NCI-H187 (cell line): ENCODE data around the gene SEPTIN10.
"Not testable (repeated sequence)": the region's sequence is repeated elsewhere in the genome, so short reads cannot be mapped to it uniquely, and the experiment has no call there.

Experiments used
- DNase-seq, 2 experiments: peaks; one replicate each; lab custom pipeline; 2025; lab: John Stamatoyannopoulos, UW

SEPTIN10 gene

DNA sequence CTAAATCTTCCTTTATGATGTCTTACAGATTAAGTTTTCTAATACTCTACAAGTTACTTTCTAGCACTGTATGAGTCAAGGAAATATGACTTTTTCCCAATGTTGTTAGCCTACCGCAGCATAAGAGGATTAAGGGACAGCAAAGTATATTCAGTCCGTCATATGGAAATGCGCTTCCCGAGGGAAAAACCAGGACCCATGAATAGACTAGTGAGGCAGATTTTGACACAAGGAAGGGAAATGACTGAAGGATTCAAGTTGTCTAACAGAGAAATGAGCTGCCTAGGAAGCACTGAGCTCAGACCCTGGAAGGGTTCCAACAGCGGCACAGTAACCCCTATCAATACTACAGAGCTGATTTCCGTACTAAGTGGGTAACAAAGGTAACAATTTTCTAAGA lies 12.0 kb downstream of the SEPTIN10 start:
- DNase-seq: no peak

DNA sequence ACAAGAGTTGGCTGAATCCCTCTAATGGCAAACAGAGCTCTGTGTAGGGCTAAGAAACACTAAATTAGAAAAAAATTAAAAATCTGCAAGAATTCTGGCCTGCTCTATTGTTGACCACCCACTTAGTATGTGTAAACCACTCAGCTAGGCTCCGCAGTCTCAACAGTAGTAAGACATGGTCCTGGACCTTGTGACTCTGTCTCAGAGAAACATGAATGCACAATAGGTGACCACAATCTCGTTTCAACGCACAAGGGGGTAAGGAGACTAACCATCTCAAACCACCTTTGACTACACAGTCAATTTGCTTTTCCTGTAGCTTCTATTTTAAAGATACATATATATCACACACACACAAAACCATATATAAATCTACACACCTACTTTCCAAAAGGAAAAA lies 16.5 kb downstream of the SEPTIN10 start:
- DNase-seq: no peak

DNA sequence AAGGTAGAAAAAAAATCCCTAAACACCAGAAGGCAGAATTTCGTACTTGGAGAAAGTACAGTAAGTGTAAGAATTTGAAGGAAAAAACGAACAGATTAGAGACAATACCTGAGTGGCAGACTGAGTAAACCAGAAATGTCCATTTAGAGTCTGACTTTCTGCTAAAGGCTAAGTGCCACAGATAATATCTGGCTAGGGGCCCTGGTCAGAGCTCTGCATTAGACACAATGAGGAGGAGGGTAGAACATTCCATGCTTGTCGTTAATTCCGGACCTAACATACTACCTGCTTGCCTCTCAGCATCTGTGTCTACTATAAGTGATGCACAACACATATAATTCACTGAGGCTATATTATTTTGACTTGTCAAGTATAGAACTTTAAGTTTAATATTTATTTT lies 18.1 kb downstream of the SEPTIN10 start:
- DNase-seq: no peak

DNA sequence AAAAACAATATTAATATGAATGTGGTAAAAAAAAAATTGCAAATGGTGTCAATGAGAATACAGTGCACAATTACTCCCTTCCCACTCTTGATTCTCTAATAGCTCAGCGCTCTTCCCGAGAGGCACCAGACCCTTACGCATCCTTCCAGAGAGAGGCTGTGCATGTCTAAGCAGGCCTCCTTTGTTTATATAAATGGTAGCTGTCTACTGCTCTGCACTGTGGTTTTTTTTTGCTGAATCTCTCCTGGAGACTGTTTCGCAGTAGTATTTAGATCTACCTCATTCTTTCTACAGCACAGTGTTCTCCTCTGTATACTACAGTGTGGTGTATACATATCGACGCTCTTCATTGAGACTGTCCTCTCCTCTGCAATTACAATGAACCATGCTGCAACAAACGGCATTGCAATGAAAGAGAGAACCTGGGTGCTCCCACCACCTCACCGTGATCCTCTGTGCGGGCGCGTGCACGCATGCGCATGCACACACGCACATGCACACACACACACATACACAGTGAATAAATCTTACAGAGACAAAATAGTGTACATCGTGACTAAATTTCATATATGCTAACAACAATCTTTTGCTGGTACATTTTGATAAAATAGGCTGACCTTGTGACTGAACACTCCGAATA lies 19.4 kb downstream of the SEPTIN10 start:
- DNase-seq: no peak

GRCh38 chr2:109592905-109593304 lies 20.9 kb downstream of the SEPTIN10 start:
- no peak for DNase-seq

GRCh38 chr2:109591206-109591605 lies 22.6 kb downstream of the SEPTIN10 start:
- no peak for DNase-seq

DNA sequence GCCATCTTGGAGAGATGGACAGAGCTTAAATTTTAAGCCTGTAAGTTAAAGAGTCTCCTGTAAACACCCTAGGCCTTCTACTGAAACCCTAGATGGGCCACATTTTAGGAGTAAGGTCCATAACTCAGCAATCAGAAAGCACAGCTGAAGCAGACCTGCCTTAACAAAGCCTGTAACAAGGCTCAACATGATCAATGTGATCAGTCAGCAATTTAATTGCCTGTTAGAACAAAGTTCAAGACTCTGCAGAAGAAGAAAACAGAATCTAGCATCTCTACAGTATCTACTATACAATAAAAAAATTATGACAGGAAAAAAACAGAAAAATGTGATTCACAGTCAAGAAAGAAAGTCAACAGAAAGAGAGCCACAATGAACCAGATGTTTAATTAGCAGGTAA lies 27.1 kb downstream of the SEPTIN10 start:
- no peak for DNase-seq

GRCh38 chr2:109582928-109583895 lies 30.6 kb downstream of the SEPTIN10 start:
- DNase-seq: no peak

DNA sequence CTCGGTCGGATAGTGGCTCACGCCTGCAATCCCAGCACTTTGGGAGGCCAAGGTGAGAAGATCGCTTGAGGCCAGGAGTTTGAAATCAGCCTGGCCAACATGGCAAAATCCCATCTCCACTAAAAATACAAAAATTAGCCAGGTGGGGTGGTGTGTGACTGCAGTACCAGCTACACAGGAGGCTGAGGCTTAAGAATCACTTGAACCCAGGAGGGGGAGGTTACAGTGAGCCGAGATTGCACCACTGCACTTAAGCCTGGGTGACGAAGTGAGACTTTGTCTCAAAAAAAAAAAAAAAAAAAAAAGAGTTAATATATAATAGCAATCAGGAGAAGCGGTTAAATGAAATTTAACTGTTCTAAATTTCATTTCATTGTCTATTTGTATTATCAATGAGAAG lies 36.1 kb downstream of the SEPTIN10 start:
- DNase-seq: not testable (repeated sequence)

GRCh38 chr2:109575373-109575772 lies 38.4 kb downstream of the SEPTIN10 start:
- DNase-seq: no peak

- DNase-seq: no peak
These were observed 49.7 kb downstream of the SEPTIN10 start for GRCh38 chr2:109563980-109564550.

- no peak for DNase-seq
These were observed 50.5 kb downstream of the SEPTIN10 start for GRCh38 chr2:109563288-109563687.

- no peak for DNase-seq
These were observed 51.3 kb downstream of the SEPTIN10 start for GRCh38 chr2:109562421-109562820.

GRCh38 chr2:109560265-109560664 lies 53.5 kb downstream of the SEPTIN10 start:
- DNase-seq: no peak

DNA sequence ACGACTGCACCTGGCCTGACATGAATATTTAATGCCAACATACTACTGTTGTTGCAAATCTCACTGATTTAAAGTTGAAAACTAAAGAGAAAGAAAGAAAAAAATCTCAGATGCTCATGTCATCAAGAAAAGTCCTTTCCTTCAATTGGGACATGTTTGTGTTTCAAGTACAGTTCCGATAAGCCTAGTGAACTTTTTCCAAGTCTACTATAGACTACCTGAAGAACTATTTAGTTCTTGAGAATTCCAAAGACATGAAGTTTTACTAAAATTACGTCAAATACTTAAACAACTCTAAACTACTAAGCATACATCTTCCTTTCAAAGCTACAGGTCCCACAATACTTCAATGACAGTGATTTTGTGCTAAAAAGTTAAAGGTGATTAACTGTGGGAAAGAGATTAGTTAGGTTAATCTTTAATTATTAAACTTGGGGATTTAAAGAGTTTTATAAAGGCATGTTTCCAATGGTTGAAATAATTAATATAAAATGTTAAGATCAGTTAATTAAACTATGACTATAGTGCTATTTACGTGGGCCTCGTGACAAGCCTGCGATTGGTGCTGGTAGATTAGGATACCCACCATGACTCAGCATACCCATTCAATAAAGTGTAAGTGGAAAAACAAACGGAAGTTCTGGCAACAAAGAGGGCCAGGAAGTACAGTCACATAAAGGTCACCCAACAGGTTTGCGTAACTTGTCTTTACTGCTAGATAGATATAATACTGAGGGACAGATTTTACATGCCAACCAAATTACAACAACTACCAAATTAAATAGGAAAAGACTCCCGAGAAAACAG lies 55.5 kb downstream of the SEPTIN10 start:
- DNase-seq: no peak

DNA sequence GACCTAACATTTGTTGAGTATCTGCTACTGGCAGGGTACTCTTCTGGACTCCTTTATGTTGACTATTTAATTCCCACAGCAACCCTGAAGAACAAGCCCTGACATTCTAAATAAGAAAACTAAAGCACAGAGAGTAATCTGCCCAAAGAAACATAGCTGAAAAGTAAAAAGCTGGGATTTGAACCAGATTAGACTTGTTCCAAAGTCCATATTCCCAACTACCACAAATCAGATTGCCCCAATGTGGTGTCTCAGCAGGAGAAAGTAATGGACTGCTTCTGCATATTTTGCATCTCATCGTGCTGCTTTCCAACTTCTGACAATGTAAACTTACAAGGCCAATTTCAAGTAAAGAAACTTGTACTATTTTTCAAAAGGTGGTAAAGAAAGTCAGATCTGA lies 56.5 kb downstream of the SEPTIN10 start:
- no peak for DNase-seq

GRCh38 chr2:109555346-109555900 lies 58.3 kb downstream of the SEPTIN10 start:
- DNase-seq: no peak

GRCh38 chr2:109554758-109555157 lies 59.0 kb downstream of the SEPTIN10 start:
- no peak for DNase-seq

- no peak for DNase-seq
These were observed 64.7 kb downstream of the SEPTIN10 start for GRCh38 chr2:109549016-109549590.

GRCh38 chr2:109547280-109547679 lies 66.5 kb downstream of the SEPTIN10 start:
- no peak for DNase-seq
